KBM-7 (cell line): Measurements from ENCODE around the gene HOXA7.

Source experiments
- DNase-seq: peaks from one replicate; pipeline ENCODE4 v3.0.0-alpha.2; 2015
- in situ Hi-C: fragments of 300-500 bp; cut with MboI; formaldehyde crosslinking; loops from 2 replicates; pipeline ENCODE4 v1.14.3; 2020; ENCODE audit warnings: low sequenced_read_pairs, low pct_unique_long_range_greater_than_20kb, mixed read lengths

Gene HOXA7

DNA sequence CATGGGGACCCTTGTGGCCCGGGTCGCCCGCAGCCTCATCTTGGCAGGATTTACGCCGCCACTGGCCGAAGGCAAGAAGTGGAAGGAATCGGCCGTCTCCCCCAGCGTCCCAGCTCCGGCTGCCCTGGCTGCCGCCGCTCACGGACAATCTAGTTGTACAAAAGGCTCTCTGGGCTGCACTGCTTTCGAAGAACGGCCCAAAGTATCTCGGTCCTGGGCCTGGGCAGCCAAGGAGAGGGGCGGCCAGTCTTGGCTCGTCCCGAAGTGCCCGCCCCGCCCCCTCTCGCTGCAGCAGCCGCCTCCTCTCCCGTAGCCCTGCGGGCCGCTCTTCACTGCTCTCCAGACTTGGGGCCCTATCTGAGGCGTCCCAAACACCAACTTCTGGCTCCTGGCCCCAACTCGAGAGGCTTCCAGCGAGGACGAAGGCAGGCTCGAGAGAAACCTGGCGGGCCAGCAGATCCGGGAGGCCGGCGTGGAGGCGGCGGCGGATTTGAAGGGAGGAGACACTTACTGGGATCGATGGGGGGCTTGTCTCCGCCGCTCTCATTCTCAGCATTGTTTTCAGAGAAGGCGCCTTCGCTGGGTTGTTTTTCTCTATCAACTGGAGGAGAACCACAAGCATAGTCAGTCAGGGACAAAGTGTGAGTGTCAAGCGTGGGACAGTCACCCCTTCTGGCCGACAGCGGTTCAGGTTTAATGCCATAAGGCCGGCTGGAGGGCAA lies 8.1 kb upstream of the HOXA7 start:
- in situ Hi-C loops = loop anchor here (25.0 kb wide), 1 partner anchor 1302 kb away; no protein-coding TSS in a partner anchor
- DNase-seq = peak; percentile 74

DNA sequence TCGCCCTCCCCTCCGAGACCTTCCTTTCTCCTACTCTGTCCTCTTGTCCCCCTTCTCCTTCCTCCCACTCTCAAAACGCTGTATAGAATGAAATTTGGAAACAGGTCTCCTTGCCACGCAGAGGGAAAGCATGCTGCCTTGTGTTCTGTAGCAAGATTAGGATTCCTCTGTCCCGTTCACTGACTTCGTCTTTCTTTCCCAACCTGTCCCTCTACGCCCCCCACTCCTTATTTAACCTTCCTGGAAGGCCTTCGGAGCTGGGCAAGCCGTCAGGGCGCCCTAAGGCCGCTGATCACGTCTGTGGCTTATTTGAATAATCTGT lies 7.5 kb upstream of the HOXA7 start:
- no peak for DNase-seq

GRCh38 chr7:27163288-27164044 lies 7.0 kb upstream of the HOXA7 start:
- in situ Hi-C loops = loop anchor here (25.0 kb wide), 1 partner anchor 1301 kb away; no protein-coding TSS in a partner anchor
- peak; percentile 45 for DNase-seq

More for the DNA sequence above, 7.5 kb upstream of the HOXA7 start:
- in situ Hi-C loops = loop anchor here (25.0 kb wide), 1 partner anchor 1302 kb away; no protein-coding TSS in a partner anchor

- in situ Hi-C loops = loop anchor here (25.0 kb wide), 1 partner anchor 1300 kb away; no protein-coding TSS in a partner anchor
Measured at GRCh38 chr7:27162561-27163287, 6.2 kb upstream of the HOXA7 start.

DNA sequence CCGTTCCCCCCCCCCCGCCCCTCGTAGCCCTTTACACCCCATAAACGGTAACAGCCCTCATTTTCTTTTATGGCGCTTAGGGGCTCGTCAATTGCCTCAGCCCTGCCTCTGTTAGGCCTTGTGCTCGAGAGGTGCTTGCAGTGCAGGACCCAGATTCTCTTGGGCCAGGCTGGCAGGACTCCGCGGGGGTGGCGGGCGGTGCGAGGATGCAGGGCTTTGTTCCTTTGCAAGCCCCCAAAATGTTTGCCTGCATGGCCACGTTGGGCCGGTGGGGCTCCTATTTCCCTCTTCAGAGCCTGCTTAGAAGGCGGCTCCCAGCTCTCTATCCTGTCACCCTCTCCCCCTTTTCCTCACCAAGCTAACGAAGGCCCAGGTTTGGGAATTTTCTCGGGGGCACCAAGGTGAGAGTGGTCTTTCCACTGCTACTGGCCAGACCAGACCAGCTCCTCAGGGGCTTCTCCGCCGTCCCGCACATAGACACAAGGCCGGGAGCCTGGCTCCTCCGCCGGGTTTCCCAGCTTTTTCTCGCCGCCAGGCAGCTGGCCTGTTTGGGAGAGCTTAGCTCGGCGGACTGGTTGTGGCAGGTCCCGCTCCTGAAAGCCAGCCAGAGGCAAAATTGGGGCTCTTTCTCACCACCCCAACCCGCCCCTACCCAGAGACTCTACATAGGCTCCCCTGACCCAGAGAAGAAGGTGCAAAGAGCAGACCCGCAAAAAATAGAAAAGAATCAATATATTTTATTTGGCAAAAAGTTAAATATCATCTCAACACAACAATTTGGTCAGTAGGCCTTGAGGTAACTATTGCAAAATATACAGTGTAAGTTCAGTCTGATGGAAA lies 5.5 kb upstream of the HOXA7 start:
- DNase-seq = peak; percentile 61
- in situ Hi-C loops = loop anchor here (25.0 kb wide), 1 partner anchor 1300 kb away; no protein-coding TSS in a partner anchor

More at GRCh38 chr7:27162561-27163287, 6.2 kb upstream of the HOXA7 start:
- peak; percentile 15 for DNase-seq

- DNase-seq = peak; percentile 85
- in situ Hi-C loops = loop anchor here (25.0 kb wide), 1 partner anchor 1299 kb away; no protein-coding TSS in a partner anchor
Measured at GRCh38 chr7:27161214-27161720, 4.8 kb upstream of the HOXA7 start.

DNA sequence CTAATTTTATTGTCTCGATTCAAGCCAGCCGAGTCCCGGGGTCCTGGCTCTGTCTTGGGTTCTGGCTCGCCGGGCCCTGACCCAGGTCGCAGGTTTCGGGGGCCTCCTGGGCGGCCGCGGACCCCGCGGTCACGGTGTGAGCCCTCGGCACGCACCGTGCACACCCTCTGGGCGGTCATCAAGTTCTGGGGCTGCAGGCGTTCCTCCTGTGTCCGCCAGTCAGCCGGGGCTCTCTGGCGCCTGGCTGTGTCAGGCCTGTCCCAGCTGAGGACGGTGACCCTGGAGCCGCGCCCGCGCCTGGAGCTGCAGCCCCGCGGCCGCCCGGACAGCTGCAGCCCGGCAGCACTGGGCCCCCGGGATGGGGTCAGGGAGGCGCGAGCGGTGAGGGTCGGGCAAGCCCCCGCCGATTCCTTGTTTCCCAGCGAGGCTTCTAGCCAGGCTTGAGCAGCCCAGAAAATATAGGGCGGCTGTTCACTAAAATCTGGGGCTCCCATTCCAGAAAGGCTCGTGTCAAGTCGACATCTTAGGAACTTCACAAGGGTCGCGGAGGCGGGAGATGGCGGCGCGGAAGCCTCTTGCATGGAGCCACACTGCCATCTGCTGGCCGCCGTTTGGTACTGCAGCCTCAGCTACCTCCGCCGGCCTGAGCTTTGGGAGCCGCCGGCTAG lies 4.2 kb upstream of the HOXA7 start:
- in situ Hi-C loops = loop anchor here (25.0 kb wide), 1 partner anchor 1298 kb away; no protein-coding TSS in a partner anchor

GRCh38 chr7:27160145-27160545 lies 3.7 kb upstream of the HOXA7 start:
- peak; percentile 60 for DNase-seq
- in situ Hi-C loops = loop anchor here (25.0 kb wide), 1 partner anchor 1298 kb away; no protein-coding TSS in a partner anchor

More for the DNA sequence above, 4.2 kb upstream of the HOXA7 start:
- peak; percentile 94 for DNase-seq

DNA sequence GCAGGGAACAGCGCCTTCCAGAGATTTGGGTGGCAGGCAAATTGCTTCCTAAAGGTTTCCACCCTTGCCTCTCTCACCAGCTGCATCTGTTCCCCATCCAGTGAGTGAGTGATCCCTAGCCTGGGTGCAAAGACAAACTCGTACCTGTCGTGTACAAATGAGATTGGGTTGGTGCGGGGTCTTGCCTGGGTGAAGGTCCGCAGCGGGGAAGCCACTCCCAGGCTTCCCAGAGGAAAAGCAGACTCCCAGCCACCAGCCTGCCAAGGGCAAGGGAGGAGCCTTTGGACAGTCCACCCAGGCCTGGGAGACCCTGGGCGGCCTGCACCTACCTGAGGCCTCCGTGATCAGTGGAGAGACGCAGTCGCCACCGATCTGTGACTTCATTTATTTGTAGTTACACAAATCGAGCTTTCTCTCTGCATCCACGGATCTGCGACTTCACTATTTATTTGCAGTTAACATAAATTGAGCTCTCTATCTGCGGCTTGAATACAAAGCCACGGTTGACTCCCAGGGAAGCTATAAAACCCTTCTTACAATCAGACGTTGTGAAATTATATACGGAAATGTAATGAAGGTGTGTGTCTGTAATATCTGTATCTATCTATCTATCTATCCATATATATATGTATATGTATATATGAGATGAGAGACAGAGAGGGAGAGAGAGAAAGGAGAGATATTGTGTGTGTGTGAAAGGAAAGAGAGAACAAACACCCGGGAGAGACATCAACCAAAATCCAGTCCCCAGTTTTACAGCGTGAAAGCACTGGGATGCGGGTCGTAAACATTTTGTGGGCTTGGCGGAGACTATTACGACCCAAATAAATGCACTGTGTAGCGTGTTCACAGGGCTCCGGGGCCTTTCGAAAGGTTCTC lies 3.0 kb upstream of the HOXA7 start:
- peak; percentile 65 for DNase-seq
- in situ Hi-C loops = loop anchor here (10.0 to 25.0 kb wide), 2 partner anchors 305 to 1297 kb away; no protein-coding TSS in a partner anchor

DNA sequence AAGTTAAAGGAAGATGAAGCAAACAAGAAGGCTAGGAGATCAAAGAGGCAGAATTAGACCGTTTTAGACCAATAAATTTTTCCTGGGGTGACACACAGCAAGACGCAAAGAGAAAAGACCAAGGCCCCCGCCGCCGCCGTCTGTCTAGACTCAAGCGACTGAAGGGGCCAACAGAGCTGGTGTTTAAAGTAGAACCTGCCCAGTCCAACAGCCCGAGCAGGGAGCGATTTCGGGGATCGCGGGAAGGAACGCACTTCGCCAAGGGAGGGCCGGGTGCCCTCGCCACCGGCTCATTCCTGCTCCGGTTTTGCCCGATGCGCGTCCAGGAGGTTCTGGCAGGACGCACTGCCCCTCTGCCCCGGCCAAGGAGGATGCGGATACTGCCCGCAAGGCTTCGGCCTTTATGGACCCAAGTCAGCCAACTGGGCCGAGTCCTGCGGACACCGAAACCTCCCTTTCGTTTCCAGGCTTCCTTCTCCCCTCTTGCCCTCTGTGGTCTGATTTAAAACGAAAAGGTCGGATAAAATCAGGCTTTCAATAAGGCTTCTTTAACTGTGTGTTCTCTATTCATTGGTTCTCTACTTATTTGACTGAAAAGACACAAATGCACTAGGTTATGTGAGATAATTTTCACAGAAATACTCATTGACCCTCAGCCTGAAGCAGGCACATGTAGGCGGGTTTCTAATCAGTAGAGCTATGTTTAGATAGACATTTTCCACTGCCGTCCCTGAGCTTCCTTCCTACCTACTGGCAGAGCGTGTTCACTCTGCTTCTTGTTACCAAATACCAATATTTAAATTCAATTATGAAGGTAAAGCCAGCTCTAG lies 2.2 kb upstream of the HOXA7 start:
- peak; percentile 42 for DNase-seq
- in situ Hi-C loops = loop anchor here (10.0 to 25.0 kb wide), 2 partner anchors 304 to 1296 kb away; no protein-coding TSS in a partner anchor

DNA sequence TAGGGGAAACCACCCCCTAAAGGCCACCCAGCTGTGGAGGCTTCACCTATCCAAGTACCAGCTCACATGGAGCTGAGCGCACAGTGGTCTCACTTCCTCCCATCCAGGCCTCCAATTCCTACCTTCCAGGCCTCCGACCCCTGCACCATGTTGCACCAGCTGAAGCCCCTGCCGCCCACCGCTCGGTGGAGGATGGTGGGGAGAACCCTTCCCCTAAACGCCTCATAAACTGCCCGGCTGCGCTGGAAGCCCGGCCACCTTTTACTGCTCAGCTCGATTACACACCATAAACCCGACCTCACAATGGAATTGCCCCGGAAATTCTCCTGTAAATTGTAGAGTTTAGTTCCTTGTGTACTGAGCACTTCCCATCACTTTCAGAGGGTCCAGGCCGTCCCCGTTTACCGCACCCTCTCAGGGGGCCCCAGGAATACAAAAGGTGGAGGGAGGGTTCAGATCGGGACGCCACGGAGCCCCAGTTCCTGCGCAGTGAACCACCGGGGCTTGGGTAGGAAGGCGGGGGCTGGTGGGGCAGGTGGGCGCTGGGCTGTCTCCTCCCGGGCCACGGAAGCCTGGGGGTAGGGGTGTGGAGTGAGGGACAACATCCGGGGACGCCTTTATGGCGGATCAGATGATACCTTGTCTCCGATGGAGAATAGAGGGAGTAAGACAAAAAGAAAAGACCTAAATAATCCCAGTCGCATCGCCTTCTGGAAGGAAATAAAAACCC lies 1.4 kb upstream of the HOXA7 start:
- in situ Hi-C loops = loop anchor here (10.0 to 25.0 kb wide), 2 partner anchors 303 to 1296 kb away; no protein-coding TSS in a partner anchor
- DNase-seq = peak; percentile 60

DNA sequence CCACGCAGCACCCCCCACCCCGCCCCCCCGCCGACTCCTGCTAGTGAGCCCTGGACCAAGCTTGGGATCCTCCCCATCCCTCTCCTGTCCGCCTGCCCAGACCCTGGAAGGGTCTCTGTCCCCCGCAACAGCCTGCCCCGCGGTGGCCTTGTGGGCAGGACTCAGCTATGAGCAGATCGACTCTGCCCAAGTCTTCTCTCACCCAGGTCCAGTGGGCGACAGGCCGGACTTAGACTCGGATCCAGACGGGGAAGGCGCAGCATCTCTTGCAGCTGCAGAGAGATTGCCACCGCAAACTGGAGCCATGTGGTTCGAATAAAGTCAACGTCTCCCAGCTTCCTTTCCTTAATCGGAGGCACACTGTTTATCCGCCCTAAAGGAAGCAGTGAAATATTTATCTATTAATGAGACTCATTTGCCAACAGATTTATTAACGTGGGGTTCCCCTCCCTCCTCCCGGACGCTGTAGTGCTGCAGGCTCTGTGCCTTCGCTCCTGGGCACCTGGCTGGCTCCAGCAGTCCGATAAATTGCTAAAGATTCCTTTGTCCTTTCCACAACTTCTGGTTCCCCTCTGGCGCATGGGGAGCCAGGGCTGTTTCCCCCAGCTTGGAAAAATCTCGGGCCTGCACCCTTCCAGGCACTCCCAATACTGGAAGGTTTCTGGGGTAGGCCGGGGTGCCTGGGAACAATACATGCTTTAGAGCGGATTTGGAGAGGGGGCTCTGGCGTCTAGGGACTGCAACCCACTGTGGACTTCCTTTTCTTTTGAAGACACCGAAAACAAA lies 634 bp upstream of the HOXA7 start:
- peak; percentile 40 for DNase-seq
- in situ Hi-C loops = loop anchor here (10.0 to 25.0 kb wide), 2 partner anchors 302 to 1295 kb away; no protein-coding TSS in a partner anchor

GRCh38 chr7:27155816-27156507 lies 513 bp downstream of the HOXA7 start:
- in situ Hi-C loops = loop anchor here (10.0 to 25.0 kb wide), 2 partner anchors 301 to 1294 kb away; no protein-coding TSS in a partner anchor
- peak; percentile 74 for DNase-seq
